Tibial nerve (tissue), 4 donors: ENCODE data around the gene H2BK1.

Experiments
- EP300 ChIP-seq, 2 donors: sonication (generic); formaldehyde crosslinking; IDR thresholded peaks; one replicate each; pipeline ENCODE4 v1.6.1; 2017; ENCODE audit warnings: antibody characterized with exemption in 2 of 2, mild to moderate bottlenecking in 1 of 2
- TF ChIP-seq, protein P1 (sequence below), 5 experiments: fragments of 200-600 bp in 3 of 5; fragments of 450-650 bp in 2 of 5; sonication (generic) in 3 of 5; IDR thresholded peaks; one replicate each; pipeline ENCODE4 v1.5.1; 2016 to 2019; ENCODE audit warnings: antibody characterized with exemption in 5 of 5, mild to moderate bottlenecking in 3 of 5, moderate library complexity in 2 of 5

- TF ChIP-seq, protein P1, sequence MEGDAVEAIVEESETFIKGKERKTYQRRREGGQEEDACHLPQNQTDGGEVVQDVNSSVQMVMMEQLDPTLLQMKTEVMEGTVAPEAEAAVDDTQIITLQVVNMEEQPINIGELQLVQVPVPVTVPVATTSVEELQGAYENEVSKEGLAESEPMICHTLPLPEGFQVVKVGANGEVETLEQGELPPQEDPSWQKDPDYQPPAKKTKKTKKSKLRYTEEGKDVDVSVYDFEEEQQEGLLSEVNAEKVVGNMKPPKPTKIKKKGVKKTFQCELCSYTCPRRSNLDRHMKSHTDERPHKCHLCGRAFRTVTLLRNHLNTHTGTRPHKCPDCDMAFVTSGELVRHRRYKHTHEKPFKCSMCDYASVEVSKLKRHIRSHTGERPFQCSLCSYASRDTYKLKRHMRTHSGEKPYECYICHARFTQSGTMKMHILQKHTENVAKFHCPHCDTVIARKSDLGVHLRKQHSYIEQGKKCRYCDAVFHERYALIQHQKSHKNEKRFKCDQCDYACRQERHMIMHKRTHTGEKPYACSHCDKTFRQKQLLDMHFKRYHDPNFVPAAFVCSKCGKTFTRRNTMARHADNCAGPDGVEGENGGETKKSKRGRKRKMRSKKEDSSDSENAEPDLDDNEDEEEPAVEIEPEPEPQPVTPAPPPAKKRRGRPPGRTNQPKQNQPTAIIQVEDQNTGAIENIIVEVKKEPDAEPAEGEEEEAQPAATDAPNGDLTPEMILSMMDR (IDR thresholded peaks at IDR 0.05) = no peak
- no peak for TF ChIP-seq EP300 (IDR thresholded peaks at IDR 0.05)
These were observed 18.0 kb upstream of the H2BK1 start for GRCh38 chr7:151228024-151228866.
